Measurements from ENCODE around the gene CSNK2B. TPM values are rescaled to one million over a fixed set of nuclear protein-coding genes. Genes with fewer than 3 reads are reported as not detected.
A peak's percentile ranks its signal among the peaks of the same experiment; 100 is the strongest.

Gene CSNK2B
- 337 and 357 TPM in 2 replicates for total RNA-seq (2022)
- percentile 72 among the genes with signal in this experiment for Bru-seq, nascent RNA
- percentile 96 among the genes with signal in this experiment for BruChase-seq, experiment 1, labeled RNA remaining after a 6-hour chase
- BruChase-seq, experiment 2, labeled RNA remaining after a 2-hour chase = percentile 91 among the genes with signal in this experiment
- long read RNA-seq, transcript CSNK2B-203 (7 exons, 948 nt) = major isoform, 257 of 282 reads
- long read RNA-seq, partial matches to known transcripts = 14 of 282 reads
- long read RNA-seq, other reads (novel, unspliced or antisense) = 9 of 282 reads

DNA sequence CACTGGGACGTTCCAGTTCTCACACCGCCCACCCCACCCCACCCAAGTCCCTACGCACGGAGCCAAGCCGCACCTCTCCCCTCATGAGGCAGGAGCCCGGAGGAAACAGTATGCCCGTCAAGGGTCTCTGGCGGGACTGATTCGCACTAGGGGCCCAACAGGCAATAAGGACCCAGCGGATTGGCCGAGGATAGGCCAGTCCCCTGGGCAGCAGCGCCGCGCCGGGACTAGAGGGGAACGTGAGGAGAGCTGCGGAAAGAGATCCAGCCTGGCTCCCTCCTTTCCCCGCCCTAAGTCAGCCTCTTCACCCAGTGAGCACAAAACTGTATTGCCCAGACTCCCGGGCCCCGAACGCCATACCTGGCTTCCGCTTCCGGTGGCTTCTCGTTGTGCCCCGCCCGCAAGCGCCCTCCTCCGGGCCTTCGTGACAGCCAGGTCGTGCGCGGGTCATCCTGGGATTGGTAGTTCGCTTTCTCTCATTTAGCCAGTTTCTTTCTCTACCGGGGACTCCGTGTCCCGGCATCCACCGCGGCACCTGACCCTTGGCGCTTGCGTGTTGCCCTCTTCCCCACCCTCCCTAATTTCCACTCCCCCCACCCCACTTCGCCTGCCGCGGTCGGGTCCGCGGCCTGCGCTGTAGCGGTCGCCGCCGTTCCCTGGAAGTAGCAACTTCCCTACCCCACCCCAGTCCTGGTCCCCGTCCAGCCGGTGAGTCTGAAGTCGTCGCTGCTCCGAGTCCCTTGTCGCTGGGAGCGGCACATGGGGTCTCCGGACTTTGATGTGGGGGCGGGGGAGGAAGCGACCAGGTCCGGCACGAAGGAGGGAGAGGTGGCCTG lies at the start of gene CSNK2B:
TSS of gene CSNK2B (plus strand) at position 580 of the 836 bp plus-strand sequence. CDS start 752 bp downstream, outside the sequence.
- peak within 1 kb of the TSS; percentile 91 for H3K27ac Mint-ChIP-seq (ENCODE audit: unreplicated experiment)
- peak within 1 kb of the TSS; percentile 92 for H3K4me3 Mint-ChIP-seq (ENCODE audit: low read depth, unreplicated experiment)
- no TSS peak for BruUV-seq (replicated peaks)
- peak; percentile 100 for DNase-seq
- TF ChIP-seq CTCF (IDR thresholded peaks at IDR 0.05; ENCODE audit: unreplicated experiment) = no peak
- intact Hi-C loops (cut with micrococcal nuclease; ENCODE audit: unreplicated experiment) = loop anchor here (1.0 kb wide), 1 partner anchor 280 kb away; no protein-coding TSS in a partner anchor
- peaks cover 94% of the 10 kb centered on the region for H3K36me3 Mint-ChIP-seq (ENCODE audit: insufficient read depth, unreplicated experiment)
- H3K9me3 Mint-ChIP-seq (ENCODE audit: low read depth, unreplicated experiment) = no peaks in the 10 kb centered on the region
- H3K27me3 Mint-ChIP-seq (ENCODE audit: unreplicated experiment) = no peaks in the 10 kb centered on the region
- H3K4me1 Mint-ChIP-seq (ENCODE audit: low read depth, unreplicated experiment) = peaks cover 49% of the 10 kb centered on the region
- CTCF ChIA-PET = interaction anchor here (0.6 to 2.5 kb wide), 6 partner anchors 13 to 702 kb away, joined by 3 to 23 read pairs (median 5); partner anchors contain the start of genes BAG6 and MSH5

DNA sequence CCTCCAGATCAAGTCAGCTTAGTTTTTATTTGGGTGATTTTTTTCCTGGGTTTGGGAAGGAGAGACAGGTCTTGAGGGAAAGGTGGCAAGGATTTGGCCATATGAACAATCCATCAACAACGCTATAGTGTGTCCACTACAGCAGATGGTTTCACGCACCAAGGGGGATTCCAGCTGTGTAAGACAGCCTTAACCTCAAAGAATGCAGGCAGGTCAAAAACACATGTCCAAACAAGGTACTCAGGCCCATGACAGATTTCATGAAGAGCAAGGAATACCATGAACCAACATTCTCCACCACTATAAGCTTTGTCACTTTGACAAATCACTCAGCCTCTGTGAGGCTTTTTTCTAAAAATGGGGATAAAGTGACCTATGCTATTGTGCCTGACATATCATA lies 48.9 kb upstream of the CSNK2B start:
- CTCF ChIA-PET = no interaction called here
- intact Hi-C loops (cut with micrococcal nuclease; ENCODE audit: unreplicated experiment) = no loop called here
- peaks cover 4% of the 10 kb centered on the region for H3K4me1 Mint-ChIP-seq (ENCODE audit: low read depth, unreplicated experiment)
- DNase-seq = no peak
- H3K4me3 Mint-ChIP-seq (ENCODE audit: low read depth, unreplicated experiment) = no peak overlapping the region
- no peaks in the 10 kb centered on the region for H3K9me3 Mint-ChIP-seq (ENCODE audit: low read depth, unreplicated experiment)
- TF ChIP-seq CTCF (IDR thresholded peaks at IDR 0.05; ENCODE audit: unreplicated experiment) = no peak
- no peak overlapping the region for H3K27ac Mint-ChIP-seq (ENCODE audit: unreplicated experiment)
- H3K36me3 Mint-ChIP-seq (ENCODE audit: insufficient read depth, unreplicated experiment) = peaks cover 23% of the 10 kb centered on the region
- peaks cover 32% of the 10 kb centered on the region for H3K27me3 Mint-ChIP-seq (ENCODE audit: unreplicated experiment)
- no TSS peak for BruUV-seq (replicated peaks)

GRCh38 chr6:31619805-31620585 lies 45.9 kb upstream of the CSNK2B start:
- peak; percentile 100 for DNase-seq
- intact Hi-C loops (cut with micrococcal nuclease; ENCODE audit: unreplicated experiment) = no loop called here
- Mint-ChIP-seq H3K27ac (ENCODE audit: unreplicated experiment) (peak overlapping the region; percentile 87), H3K27me3 (ENCODE audit: unreplicated experiment) (peaks cover 21% of the 10 kb centered on the region), H3K4me3 (ENCODE audit: low read depth, unreplicated experiment) (peak overlapping the region; percentile 84), H3K9me3 (ENCODE audit: low read depth, unreplicated experiment) (no peaks in the 10 kb centered on the region), H3K4me1 (ENCODE audit: low read depth, unreplicated experiment) (peaks cover 13% of the 10 kb centered on the region), H3K36me3 (ENCODE audit: insufficient read depth, unreplicated experiment) (peaks cover 53% of the 10 kb centered on the region)
- CTCF ChIA-PET = interaction anchor here (0.7 to 2.9 kb wide), 4 partner anchors 18 to 569 kb away, joined by 3 to 6 read pairs (median 4); partner anchors contain the start of gene APOM
- BruUV-seq (replicated peaks) = TSS peak; percentile 99
- no peak for TF ChIP-seq CTCF (IDR thresholded peaks at IDR 0.05; ENCODE audit: unreplicated experiment)
